Activated naive CD4-positive, alpha-beta T cell treated with anti-CD3 and anti-CD28 coated beads, Interleukin-2, amount 50 U/mL, for 72 hours (primary cell): Measurements from ENCODE around the gene HHIPL1. TPM values are rescaled to one million over a fixed set of nuclear protein-coding genes. Genes with fewer than 3 reads are reported as not detected.
"Not testable (repeated sequence)": the region's sequence is repeated elsewhere in the genome, so short reads cannot be mapped to it uniquely, and the experiment has no call there.

ENCODE experiments used
- ATAC-seq, 2 donors: fragments of 150-1000 bp; cut with Tn5 transposase; 2 replicates each; pipeline ENCODE4 v1.10.0; 2021; ENCODE audit warnings: mild to moderate bottlenecking in 2 of 2, moderate library complexity in 2 of 2
- DNase-seq, 2 donors: peaks; one replicate each; pipeline ENCODE4 v3.0.0; 2021 to 2022; ENCODE audit warnings: low spot score in 2 of 2
- H3K27ac Mint-ChIP-seq, 2 donors: one replicate each; pipeline ENCODE4 v1.8.0; 2022; ENCODE audit warnings: mild to moderate bottlenecking in 2 of 2, mixed read lengths in 2 of 2
- H3K36me3 Mint-ChIP-seq, 2 donors: one replicate each; pipeline ENCODE4 v1.8.0; 2022; ENCODE audit warnings: mixed read lengths in 2 of 2
- H3K9me3 Mint-ChIP-seq, 2 donors: one replicate each; pipeline ENCODE4 v1.8.0; 2022; ENCODE audit warnings: mixed read lengths in 2 of 2
- total RNA-seq, 2 donors: library from RNA; stranded (reverse); gene quantifications; one replicate each; pipeline ENCODE4 v1.2.3, GENCODE V29; 2022

Gene HHIPL1
- total RNA-seq, 2 donors from 2014 or later = 0.16 to 0.32 TPM

DNA sequence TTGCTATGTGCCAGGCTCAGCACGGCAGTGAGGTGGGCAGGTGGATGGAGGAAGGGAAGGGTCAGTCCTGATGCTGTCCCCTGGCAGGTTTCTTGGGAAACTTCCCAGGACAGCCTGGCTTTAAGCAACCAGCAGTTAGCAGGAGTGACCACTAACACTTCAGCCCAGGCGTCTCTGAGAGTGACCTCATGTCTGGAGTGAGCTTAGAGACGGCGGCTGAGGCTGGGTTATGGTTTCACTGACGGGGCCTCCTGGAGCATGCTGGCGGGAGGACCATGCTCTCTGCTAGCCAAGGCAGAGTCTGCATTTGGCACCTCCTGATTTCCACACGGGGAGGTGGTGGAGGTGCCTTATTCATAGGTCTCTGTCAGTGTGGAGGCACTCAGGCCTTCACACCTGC lies 2.5 kb downstream of the HHIPL1 start:
- no peak for ATAC-seq
- DNase-seq = no peak
- Mint-ChIP-seq H3K9me3 (no peaks in the 10 kb centered on the region), H3K27ac (no peak overlapping the region), H3K36me3 (no peaks in the 10 kb centered on the region)

DNA sequence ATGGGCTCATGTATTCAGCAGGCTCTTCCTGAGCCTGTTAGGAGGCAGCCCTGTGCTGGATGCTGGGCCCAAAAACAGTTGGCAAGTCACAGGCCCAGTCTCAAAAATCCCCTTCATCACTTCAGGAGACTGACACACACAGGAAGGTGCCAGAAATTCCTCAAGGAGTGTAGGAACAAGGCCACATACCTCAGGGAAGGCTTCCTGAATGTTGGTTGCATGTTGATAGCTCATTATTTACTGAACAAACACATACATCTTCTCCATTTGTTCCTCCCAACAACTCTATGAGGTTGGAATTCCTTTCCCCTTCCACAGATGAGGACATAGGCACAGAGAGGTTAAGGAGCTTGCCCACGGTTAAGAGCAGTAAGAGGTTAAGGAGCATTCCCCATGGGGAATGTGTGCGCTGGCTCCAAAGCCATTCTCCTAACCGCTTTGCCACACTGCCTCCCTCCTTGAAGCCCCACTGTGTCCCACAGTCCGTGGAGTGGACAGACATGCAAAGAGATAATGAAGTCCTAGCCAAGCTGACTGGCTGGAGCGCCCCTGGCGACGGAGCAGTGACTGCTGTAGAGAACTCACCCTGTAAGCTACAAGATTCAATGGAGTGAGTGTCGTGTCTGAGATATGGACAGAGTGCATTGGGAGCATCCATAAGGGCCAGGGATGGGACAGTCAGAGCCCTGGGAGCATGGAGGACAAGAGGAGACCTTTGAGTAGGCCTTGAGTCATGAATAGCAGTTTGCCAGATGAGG lies 3.3 kb downstream of the HHIPL1 start:
- ATAC-seq = no peak
- DNase-seq = no peak
- no peaks in the 10 kb centered on the region for H3K36me3 Mint-ChIP-seq
- no peaks in the 10 kb centered on the region for H3K9me3 Mint-ChIP-seq
- H3K27ac Mint-ChIP-seq = no peak overlapping the region

DNA sequence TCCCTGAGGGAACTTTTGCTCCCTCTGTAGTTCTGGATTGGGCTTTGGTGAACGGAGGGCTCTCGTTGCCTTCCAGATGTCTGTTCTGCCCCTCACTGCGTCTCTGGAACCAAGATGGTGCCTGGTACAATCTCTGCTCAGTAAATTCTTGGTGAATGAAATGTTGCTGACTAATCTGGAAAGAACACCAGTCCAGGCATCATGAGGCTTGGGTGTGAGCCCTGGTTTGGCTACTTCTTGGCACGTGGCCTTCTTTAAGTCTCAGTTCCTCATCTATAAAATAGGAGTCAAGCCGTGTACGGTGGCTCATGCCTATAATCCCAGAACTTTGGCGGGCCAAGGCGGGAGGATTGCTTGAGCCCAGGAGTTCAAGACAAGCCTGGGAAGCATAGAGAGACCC lies 4.3 kb downstream of the HHIPL1 start:
- Mint-ChIP-seq H3K9me3 (no peaks in the 10 kb centered on the region), H3K36me3 (no peaks in the 10 kb centered on the region), H3K27ac (no peak overlapping the region)
- ATAC-seq (no peak), DNase-seq (no peak)

DNA sequence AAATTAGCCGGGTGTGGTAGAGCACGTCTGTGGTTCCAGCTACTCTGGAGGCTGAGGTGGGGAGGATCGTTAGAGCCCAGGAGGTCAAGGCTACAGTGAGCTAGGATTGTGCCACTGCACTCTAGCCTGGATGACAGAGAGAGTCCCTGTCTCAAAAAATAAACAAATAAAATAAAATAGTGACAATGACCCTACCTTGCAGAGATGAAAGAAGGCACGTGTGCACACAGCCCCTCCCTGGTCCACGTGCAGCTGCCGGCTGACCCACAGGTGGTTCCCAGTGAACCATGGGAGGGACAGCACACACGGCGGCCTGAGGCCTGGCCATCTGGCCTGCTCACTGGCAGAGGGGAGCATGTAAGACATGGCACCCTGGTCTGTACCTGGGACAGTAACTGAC lies 4.7 kb downstream of the HHIPL1 start:
- DNase-seq (no peak), ATAC-seq (no peak)
- H3K36me3 Mint-ChIP-seq = no peaks in the 10 kb centered on the region
- no peaks in the 10 kb centered on the region for H3K9me3 Mint-ChIP-seq
- H3K27ac Mint-ChIP-seq = no peak overlapping the region

DNA sequence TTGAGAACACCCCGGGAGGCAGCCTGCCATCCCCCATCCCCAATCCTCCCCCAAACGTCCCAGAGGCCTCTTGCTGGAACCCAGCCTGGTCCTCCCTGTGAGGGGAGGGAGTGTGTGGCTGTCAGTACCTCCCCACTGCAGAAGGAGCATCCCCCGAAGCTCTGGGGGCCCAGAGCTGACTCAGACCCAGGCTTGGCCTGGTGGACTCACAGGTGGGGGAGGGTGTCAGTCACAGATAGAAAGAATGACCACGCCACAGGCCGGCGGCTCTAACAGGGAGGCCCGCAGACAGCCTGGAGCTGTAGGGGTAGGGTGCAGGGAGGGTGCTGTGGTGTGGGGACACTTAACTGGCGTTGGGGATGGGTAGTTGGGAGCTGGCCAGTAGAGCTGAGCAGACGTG lies 5.3 kb downstream of the HHIPL1 start:
- ATAC-seq (no peak), DNase-seq (no peak)
- Mint-ChIP-seq H3K27ac (no peak overlapping the region), H3K9me3 (no peaks in the 10 kb centered on the region), H3K36me3 (no peaks in the 10 kb centered on the region)

DNA sequence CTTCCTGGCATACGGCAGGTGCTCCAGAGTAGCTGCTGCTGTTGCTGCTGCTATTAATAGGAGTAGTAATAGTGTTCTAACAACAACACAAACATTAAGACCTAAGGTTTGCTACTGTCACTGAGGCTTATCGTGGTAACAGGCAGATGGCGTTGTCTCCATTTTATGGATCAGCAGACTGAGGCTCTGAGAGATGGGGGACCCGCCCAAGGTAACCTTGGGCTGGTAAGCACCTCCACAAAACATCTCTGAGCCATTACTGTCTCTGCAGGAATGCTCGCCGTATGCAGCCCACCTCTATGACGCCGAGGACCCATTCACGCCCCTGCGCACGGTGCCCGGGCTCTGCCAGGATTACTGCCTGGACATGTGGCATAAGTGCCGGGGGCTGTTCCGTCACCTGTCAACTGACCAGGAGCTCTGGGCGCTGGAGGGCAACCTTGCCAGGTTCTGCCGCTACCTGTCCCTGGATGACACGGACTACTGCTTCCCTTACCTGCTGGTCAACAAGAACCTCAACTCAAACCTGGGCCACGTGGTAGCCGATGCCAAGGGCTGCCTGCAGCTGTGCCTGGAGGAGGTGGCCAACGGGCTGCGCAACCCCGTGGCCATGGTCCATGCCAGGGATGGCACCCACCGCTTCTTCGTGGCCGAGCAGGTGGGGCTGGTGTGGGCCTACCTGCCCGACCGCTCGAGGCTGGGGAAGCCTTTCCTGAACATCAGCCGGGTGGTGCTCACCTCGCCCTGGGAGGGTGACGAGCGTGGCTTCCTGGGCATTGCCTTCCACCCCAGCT lies 7.2 kb downstream of the HHIPL1 start:
- H3K36me3 Mint-ChIP-seq = no peaks in the 10 kb centered on the region
- no peak overlapping the region for H3K27ac Mint-ChIP-seq
- DNase-seq = no peak
- no peaks in the 10 kb centered on the region for H3K9me3 Mint-ChIP-seq
- ATAC-seq = no peak

DNA sequence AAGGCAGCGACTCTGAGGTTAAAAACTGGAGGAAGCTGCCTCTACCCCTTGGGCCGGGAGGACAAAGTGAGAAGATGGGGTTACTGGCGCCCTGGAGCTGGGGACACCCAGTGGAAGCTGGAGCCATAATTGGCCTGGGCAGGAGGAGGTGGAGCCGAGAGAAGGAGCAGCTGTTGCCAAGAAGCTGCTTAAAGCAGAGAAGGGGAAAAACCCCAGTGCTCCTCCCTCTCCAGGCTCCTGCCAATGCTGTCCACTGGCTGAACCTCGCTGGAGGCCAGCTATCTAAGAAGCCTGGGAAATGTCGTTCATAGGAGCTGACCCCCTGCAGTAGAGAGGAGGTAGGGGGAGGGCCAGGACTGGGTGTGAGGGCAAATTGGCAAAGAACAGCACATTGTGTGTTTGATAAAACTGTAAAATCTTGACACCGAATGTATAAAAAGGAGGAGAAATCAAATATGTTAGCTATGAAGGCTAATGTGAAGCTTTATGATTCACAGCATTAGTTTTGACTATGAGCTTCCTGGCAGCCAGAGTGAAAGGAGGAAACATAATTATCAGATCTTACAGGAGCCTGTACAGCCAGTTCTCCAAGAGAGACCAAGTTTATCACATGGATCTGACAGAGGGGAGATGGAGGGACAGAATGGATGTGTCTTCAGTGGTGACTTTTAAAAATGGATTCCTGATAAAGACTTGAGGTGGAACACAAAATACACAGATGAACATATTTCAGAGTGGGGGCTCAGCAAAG lies 9.5 kb downstream of the HHIPL1 start:
- DNase-seq (no peak), ATAC-seq (no peak)
- peak overlapping the region in 1 of 2 donors; percentile 56 for H3K27ac Mint-ChIP-seq
- no peaks in the 10 kb centered on the region for H3K9me3 Mint-ChIP-seq
- H3K36me3 Mint-ChIP-seq = no peaks in the 10 kb centered on the region

DNA sequence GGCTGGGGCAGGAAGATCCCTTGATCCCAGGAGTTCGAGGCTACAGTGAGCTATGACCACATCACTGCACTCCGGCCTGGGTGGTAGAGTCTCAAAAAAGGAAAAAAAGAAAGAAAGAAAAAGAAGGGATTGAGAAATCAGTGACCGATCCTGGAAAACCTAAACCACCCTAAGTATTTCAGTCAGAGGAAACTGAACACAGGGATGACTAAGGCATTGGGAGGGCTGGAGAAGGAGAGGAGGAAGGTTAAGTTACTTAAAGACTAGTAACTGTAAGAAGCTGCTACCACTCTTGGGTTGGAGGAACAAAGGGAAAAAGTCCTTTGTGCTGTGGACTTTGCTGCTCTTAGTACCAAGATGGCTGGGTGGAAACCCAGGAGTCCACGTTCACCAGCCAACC lies 10.6 kb downstream of the HHIPL1 start:
- Mint-ChIP-seq H3K36me3 (no peaks in the 10 kb centered on the region), H3K9me3 (no peaks in the 10 kb centered on the region), H3K27ac (no peak overlapping the region)
- DNase-seq (no peak), ATAC-seq (no peak)

DNA sequence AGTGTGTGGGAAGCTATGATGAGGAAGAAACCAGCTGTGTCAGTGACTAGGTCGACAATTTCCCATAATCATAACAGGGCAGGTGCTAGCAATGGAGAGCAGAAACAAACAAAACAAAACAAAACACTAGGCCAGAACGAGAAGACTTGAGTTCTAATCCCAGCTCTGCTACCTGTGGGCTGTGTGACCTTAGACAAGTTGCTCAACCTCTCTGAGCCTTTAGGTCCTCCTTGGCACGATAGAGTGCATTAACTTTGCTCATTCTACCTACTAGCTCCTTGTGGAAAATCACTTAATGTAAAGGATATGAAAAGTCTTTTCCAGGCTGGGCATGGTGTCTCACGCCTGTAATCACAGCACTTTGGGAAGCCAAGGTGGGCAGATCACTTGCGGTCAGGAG lies 11.2 kb downstream of the HHIPL1 start:
- no peaks in the 10 kb centered on the region for H3K36me3 Mint-ChIP-seq
- H3K9me3 Mint-ChIP-seq = no peaks in the 10 kb centered on the region
- ATAC-seq (no peak), DNase-seq (no peak)
- no peak overlapping the region for H3K27ac Mint-ChIP-seq

DNA sequence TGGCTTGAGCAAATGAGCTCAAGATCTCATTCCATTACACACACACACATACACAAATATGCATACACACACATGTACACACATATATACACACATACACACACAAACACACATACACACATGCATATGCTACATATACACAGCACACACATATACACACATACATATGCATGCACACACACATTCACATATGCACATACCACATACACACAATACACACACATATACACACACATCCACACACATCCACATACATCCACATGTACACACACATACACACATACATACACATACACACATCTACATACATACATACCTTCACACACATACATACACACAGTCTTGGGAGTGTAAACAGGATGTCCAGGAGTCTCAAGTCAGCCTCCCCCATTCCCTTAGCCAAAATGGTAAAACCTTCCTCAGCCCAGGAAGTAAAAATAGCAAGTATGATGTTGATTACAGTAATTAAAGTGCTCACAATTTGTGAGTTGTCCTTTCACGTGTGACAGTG lies 12.8 kb downstream of the HHIPL1 start:
- no peaks in the 10 kb centered on the region for H3K9me3 Mint-ChIP-seq
- no peaks in the 10 kb centered on the region for H3K36me3 Mint-ChIP-seq
- DNase-seq = no peak
- H3K27ac Mint-ChIP-seq = no peak overlapping the region
- ATAC-seq = no peak

DNA sequence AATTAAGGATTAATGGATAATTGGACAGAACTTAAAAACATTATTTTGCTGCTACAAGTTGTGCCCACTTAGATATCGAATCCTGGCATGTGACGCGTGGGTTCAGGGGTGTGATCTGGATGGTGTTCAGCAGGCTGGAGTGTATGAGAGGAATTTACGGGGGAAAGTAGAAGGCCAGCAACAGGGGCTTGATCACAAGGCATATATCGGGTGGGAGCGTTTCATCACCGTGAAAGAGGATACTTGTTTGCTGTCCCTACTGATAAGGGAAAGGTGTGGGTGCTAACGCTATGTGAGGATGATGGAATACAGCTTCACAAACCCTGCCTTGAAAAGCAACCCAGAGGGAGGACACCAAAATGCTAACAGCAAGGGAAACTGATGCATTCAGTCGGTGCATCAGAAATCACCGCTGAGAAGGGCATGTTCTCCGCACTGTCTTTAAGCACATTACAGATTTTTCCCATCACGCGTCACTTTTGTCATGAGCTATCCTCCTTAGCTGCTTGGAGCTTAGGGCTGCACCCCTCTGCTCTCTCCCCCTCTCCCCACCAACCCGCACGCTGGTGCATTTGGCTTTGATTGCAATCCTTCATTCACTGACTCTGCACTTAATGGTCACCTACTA lies 13.4 kb downstream of the HHIPL1 start:
- H3K36me3 Mint-ChIP-seq = no peaks in the 10 kb centered on the region
- no peak for ATAC-seq
- no peak for DNase-seq
- no peak overlapping the region for H3K27ac Mint-ChIP-seq
- no peaks in the 10 kb centered on the region for H3K9me3 Mint-ChIP-seq

DNA sequence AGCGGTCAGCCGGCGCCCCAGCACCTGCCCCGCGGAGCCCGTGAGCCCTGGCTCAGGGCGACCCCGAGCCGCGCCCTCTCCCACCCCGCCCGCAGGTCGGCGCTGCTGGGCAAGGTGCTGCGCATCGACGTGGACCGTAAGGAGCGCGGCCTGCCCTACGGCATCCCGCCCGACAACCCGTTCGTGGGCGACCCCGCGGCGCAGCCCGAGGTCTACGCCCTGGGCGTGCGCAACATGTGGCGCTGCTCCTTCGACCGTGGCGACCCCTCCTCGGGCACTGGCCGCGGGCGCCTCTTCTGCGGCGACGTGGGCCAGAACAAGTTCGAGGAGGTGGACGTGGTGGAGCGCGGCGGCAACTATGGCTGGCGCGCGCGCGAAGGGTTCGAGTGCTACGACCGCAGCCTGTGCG lies 14.4 kb downstream of the HHIPL1 start:
- H3K27ac Mint-ChIP-seq = no peak overlapping the region
- DNase-seq (no peak), ATAC-seq (peak in 1 of 2 donors; percentile 50)

DNA sequence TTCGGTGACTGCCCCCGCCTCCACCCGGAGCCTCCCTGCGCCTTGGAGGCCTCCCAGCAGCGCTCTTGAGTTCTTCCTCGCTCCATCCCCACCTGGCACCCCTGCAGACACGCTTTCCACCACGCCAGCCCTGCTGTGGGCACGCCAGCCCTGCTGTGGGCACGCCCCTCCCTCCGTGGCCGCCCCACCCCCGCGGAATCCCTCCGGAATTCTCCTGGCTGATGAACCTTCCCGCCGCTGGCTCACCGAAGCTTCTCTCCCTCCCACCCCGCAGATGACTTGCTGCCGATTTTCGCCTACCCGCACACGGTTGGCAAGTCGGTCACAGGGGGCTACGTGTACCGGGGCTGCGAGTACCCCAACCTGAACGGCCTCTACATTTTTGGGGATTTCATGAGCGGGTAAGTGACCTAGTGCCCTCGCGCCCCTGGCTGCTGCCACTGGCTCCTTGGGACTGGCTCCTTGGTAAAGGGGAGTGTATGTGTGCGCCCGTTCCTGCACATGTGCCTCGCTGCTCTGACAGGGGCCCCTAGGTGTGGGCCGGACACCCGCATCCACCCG lies 15.2 kb downstream of the HHIPL1 start:
- no peak overlapping the region for H3K27ac Mint-ChIP-seq
- H3K36me3 Mint-ChIP-seq = no peaks in the 10 kb centered on the region
- ATAC-seq = no peak
- DNase-seq = no peak
- H3K9me3 Mint-ChIP-seq = no peaks in the 10 kb centered on the region

More for the DNA sequence above, 14.4 kb downstream of the HHIPL1 start:
- H3K9me3 Mint-ChIP-seq = no peaks in the 10 kb centered on the region
- H3K36me3 Mint-ChIP-seq = no peaks in the 10 kb centered on the region

DNA sequence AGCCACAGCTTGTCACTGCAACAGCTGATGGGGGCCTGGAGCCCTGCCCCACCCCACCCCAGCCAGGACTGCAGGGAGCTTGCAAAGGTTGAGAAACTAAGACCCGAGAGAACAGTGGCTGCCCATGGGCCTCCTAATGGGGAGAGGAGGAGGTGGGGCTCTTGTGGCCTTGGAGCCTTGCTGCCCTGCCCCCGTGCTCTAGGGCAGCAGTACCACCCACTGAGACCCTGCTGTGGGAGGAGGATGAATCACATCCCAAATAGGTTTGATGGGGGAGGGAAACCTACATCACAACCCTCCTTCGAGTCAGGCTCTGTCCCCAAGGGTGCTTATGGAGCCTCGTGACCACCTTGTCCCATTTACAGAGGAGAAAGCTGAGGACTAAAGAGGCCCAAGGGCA lies 15.9 kb downstream of the HHIPL1 start:
- no peak for ATAC-seq
- Mint-ChIP-seq H3K9me3 (no peaks in the 10 kb centered on the region), H3K27ac (no peak overlapping the region)

DNA sequence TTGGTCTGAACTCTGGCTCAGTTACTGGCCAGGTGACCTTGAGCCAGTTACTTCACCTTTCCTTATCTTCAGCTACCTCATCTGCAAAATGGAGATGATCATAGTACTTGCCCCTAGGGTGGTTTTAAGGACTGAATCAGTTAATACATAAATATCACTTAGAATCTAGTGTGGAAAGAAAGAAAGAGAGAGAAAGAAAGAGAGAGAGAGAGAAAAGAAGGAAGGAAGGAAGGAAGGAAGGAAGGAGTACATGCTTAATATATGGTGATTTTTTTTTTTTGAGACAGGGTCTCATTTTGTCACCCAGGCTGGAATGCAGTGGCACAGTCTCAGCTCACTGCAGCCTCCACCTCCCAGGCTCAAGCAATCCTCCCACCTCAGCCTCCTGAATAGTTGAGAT lies 16.3 kb downstream of the HHIPL1 start:
- ATAC-seq, H3K27ac Mint-ChIP-seq, H3K36me3 Mint-ChIP-seq, DNase-seq, H3K9me3 Mint-ChIP-seq: not testable (repeated sequence)

More for the DNA sequence above, 15.9 kb downstream of the HHIPL1 start:
- DNase-seq = no peak
- no peaks in the 10 kb centered on the region for H3K36me3 Mint-ChIP-seq

DNA sequence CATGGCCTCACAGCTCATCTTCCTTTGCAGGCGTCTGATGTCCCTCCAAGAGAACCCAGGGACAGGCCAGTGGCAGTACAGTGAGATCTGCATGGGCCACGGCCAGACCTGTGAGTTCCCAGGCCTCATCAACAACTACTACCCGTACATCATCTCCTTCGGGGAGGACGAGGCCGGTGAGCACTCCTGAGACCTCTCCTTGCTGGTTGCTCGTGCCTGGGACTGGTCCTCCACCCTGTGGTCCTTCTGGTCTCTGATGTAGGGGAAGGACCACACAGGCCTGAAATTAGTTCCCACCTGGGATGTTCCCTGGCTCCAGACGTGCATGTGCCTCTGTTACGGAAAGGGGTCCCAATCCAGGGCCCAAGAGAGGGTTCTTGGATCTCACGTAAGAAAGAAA lies 17.9 kb downstream of the HHIPL1 start:
- Mint-ChIP-seq H3K27ac (no peak overlapping the region), H3K36me3 (no peaks in the 10 kb centered on the region)
- ATAC-seq = no peak

More for the DNA sequence above, 17.9 kb downstream of the HHIPL1 start:
- no peak for DNase-seq
- no peaks in the 10 kb centered on the region for H3K9me3 Mint-ChIP-seq
